Adrenal gland (tissue), 12 donors: Measurements from ENCODE around the gene BRSK2. TPM values are rescaled to one million over a fixed set of nuclear protein-coding genes. Genes with fewer than 3 reads are reported as not detected.
"Not testable (repeated sequence)": the region's sequence is repeated elsewhere in the genome, so short reads cannot be mapped to it uniquely, and the experiment has no call there.

ENCODE experiments used
- DNase-seq, 7 donors: peaks; one replicate each; pipeline ENCODE4 v3.0.0-alpha.2; 2019 to 2020
- H3K27ac ChIP-seq, 5 donors: fragments of 200-600 bp; sonication (generic) in 4 of 5; 1 replicate in 3 of 5; 2 replicates in 2 of 5; pipeline versions ENCODE4 v1.5.1 to v1.8.0; 2016 to 2020; ENCODE audit warnings: mild to moderate bottlenecking in 1 of 5
- H3K27me3 ChIP-seq: fragments of 200-600 bp; 2 replicates; pipeline ENCODE4 v1.8.0; 2021
- H3K36me3 ChIP-seq, 2 donors: fragments of 200-600 bp; replicated peaks in 1 of 2; 1 replicate in 1 of 2; 2 replicates in 1 of 2; pipeline versions ENCODE4 v1.5.1 to v1.8.0; 2018 to 2022
- H3K4me1 ChIP-seq, 2 donors: fragments of 200-600 bp; replicated peaks in 1 of 2; 1 replicate in 1 of 2; 2 replicates in 1 of 2; pipeline versions ENCODE4 v1.5.1 to v1.8.0; 2018 to 2021
- H3K4me3 ChIP-seq, 4 donors: fragments of 200-600 bp; sonication (generic) in 3 of 4; one replicate each; pipeline ENCODE4 v1.5.1; 2016 to 2018
- H3K9me3 ChIP-seq, 3 donors: fragments of 200-600 bp; sonication (generic) in 1 of 3; replicated peaks in 1 of 3; 1 replicate in 2 of 3; 2 replicates in 1 of 3; pipeline versions ENCODE4 v1.5.1 to v1.8.0; 2016 to 2021
- POLR2A ChIP-seq, 2 donors: fragments of 450-650 bp; IDR thresholded peaks; one replicate each; pipeline ENCODE4 v1.6.1; 2017; ENCODE audit warnings: antibody characterized with exemption in 2 of 2, mild to moderate bottlenecking in 2 of 2, moderate library complexity in 1 of 2
- WGBS, 4 donors: extraction: QIAGEN DNeasy Blood & Tissue Kit in 2 of 4; methylation state at CpG; one replicate each; pipeline versions ENCODE4 v1.1.5 to v1.1.7; 2013 to 2017; 5-methylcytosine and 5-hydroxymethylcytosine counted together
- intact Hi-C, 2 donors: fragments of 100-400 bp; cut with DNase I; formaldehyde crosslinking; loops; one replicate each; pipeline versions ENCODE4 v1.14.1 to v1.15.0; 2022 to 2023
- polyA plus RNA-seq, 3 donors: library from polyadenylated mRNA; stranded (reverse); fragments of 200-250 nt in 2 of 3; fragments of 350-450 nt in 1 of 3; fragmentation: Illumina TruSeq in 1 of 3; extraction: RNeasy Lipid Tissue Mini Kit (QIAGEN cat#74804) in 1 of 3; gene quantifications; one replicate each; pipeline ENCODE4 v1.2.3, GENCODE V29; 2013 to 2014
- total RNA-seq, 9 donors: library from RNA; depleted of rRNA in 4 of 9; stranded (reverse); fragments of >200 nt in 4 of 9; fragments of 120-200 nt in 1 of 9; fragmentation: NEBNext Ultra II Directional in 1 of 9; extraction: Animal tissue kit (Norgen Biotek cat#: 25700) in 1 of 9; gene quantifications; one replicate each; pipeline versions ENCODE4 v1.1.0 to v1.2.4, GENCODE V29; 2013 to 2023
- TF ChIP-seq, protein P1 (sequence below), 6 experiments: fragments of 450-650 bp in 4 of 6; fragments of 200-600 bp in 2 of 6; sonication (generic) in 1 of 6; IDR thresholded peaks; 1 replicate in 5 of 6; 2 replicates in 1 of 6; pipeline versions ENCODE4 v1.5.1 to v1.8.0; 2016 to 2021; ENCODE audit warnings: antibody characterized with exemption in 6 of 6, mild to moderate bottlenecking in 2 of 6, moderate library complexity in 1 of 6
- donor health status: healthy with polysubstance abuse.
- donor health status: Bipolar disorder and iron deficiency.
- donor health status: DM: yes; HTN: yes; CAD: no.
- donor health status: DM: no; HTN: no; CAD: no.
- donor health status: DM: no; HTN: no; CAD: no.
- donor health status: DM: yes; HTN: yes; CAD: no.

The BRSK2 gene
- total and polyA plus RNA-seq, 12 donors, result 0.18 to 24.5 (median 1.4) TPM; not detected in 1

DNA sequence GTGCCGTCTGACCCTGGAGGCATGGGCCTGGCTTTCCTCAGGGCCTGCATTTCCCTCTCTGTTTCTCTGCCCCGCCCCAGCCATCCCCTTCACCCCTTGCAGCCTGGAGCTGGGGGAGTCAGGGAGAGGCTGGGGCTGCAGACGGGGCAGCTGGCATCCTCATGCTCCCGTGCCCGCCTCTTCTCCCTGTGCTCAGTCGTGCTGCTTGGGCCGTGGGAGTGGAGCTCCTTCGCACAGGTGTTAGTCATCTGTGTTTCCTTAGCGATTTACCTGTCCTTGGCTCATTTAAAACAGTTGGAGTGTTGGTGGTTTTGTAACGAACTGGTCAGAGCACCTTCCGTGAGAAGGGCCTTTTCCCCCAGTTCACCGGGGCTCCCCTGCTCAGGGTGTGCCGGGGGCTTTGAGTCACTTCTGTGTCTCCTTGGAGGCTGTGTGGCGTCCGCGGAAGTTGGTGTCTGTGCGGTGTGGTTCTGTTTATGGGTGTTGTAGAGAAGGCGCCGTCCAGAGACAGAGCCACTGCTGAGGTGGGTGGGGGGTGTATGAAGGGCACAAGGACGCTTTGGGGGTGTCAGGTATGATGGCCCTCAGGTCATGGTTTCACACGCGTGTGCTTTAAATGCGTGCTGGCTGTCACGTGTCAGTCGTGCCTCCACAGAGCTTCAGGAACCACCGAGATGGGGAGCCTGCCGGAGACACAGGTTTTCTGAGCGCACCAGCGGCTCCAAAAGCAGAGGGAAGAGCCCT lies 19.5 kb downstream of the BRSK2 start:
- TF ChIP-seq POLR2A (IDR thresholded peaks at IDR 0.05), result no peak
- TF ChIP-seq, protein P1, sequence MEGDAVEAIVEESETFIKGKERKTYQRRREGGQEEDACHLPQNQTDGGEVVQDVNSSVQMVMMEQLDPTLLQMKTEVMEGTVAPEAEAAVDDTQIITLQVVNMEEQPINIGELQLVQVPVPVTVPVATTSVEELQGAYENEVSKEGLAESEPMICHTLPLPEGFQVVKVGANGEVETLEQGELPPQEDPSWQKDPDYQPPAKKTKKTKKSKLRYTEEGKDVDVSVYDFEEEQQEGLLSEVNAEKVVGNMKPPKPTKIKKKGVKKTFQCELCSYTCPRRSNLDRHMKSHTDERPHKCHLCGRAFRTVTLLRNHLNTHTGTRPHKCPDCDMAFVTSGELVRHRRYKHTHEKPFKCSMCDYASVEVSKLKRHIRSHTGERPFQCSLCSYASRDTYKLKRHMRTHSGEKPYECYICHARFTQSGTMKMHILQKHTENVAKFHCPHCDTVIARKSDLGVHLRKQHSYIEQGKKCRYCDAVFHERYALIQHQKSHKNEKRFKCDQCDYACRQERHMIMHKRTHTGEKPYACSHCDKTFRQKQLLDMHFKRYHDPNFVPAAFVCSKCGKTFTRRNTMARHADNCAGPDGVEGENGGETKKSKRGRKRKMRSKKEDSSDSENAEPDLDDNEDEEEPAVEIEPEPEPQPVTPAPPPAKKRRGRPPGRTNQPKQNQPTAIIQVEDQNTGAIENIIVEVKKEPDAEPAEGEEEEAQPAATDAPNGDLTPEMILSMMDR (IDR thresholded peaks at IDR 0.05), result no peak
- Histone ChIP-seq H3K4me3 (no peak overlapping the region), H3K36me3 (no peaks in the 10 kb centered on the region), H3K9me3 (no peaks in the 10 kb centered on the region), H3K27me3 (no peaks in the 10 kb centered on the region), H3K27ac (no peak overlapping the region), H3K4me1 (no peaks in the 10 kb centered on the region)
- intact Hi-C loops, result loop anchor here in 1 of 2 donors (10.0 kb wide), 1 partner anchor 116 kb away; no protein-coding TSS in a partner anchor
- no peak for DNase-seq
- 71 to 74% (median 72%) methylated on average over 17 to 29 of the region's 29 CpGs for WGBS, 4 donors

DNA sequence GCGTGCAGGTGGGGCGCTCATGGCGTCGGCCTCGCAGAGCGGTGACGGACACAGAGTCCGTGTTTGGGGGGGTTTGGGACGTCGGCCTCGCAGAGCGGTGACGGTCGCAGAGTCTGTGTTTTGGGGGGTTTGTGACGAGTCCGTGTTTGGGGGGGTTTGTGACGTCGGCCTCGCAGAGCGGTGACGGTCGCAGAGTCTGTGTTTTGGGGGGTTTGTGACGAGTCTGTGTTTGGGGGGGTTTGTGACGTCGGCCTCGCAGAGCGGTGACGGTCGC lies 20.1 kb downstream of the BRSK2 start:
- H3K9me3 ChIP-seq, H3K4me3 ChIP-seq, H3K4me1 ChIP-seq, H3K27me3 ChIP-seq, H3K36me3 ChIP-seq, DNase-seq, H3K27ac ChIP-seq: not testable (repeated sequence)
- WGBS, 4 donors, result 87 to 98% (median 90%) methylated on average over 3 to 20 of the region's 29 CpGs
- intact Hi-C loops, result loop anchor here in 1 of 2 donors (10.0 kb wide), 2 partner anchors 65 to 115 kb away; no protein-coding TSS in a partner anchor

DNA sequence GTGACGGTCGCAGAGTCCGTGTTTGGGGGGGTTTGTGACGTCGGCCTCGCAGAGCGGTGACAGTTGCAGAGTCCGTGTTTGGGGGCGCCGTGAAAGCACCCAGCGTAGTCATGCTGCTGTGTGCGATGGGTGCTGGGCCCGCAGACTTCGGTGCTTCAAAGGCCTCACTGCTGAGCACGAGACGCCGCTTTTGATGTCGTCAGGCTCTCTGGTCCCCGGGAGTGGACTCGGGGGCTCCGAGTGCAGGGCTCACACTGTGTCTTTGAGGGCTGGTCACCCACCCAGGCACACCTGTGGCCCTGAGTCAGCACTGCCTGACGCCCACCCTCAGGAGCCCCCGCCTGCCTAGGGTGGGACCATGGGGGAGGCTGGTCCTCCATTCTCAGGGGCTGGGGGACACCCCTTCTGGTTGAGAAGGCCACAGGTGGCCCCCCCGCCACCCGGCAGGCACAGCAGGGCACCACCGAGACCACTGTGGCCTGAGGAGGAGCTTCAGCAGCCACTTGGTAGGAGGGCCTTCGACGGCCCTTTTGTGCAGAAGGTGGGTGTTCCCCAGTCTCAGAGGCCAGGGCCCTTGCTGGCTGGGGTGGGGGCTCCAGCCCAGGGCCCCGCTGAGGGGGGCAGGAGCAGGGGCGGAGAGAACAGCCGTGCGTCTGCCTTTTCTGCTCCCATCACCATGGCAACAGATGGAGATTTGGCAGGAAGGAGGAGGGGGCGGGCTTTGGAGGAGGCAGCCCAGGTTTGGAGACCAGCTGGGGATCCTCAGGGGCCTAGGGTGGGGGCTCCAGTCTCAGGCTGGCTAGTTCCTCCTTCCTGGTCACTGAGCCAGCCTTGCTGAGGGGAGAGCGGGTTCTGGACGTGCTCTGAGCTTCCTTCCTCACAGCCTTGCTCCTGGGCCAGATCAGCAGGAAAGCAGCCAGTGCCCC lies 20.9 kb downstream of the BRSK2 start:
- Histone ChIP-seq H3K9me3 (no peaks in the 10 kb centered on the region), H3K4me1 (no peaks in the 10 kb centered on the region), H3K27me3 (no peaks in the 10 kb centered on the region), H3K4me3 (no peak overlapping the region), H3K36me3 (no peaks in the 10 kb centered on the region), H3K27ac (no peak overlapping the region)
- intact Hi-C loops, result loop anchor here in 1 of 2 donors (10.0 kb wide), 1 partner anchor 64 kb away; no protein-coding TSS in a partner anchor
- DNase-seq, result no peak
- WGBS, 4 donors, result 64 to 92% (median 70%) methylated on average over 16 to 35 of the region's 35 CpGs
- TF ChIP-seq POLR2A (IDR thresholded peaks at IDR 0.05), result no peak
- TF ChIP-seq, protein P1 (IDR thresholded peaks at IDR 0.05), result no peak

DNA sequence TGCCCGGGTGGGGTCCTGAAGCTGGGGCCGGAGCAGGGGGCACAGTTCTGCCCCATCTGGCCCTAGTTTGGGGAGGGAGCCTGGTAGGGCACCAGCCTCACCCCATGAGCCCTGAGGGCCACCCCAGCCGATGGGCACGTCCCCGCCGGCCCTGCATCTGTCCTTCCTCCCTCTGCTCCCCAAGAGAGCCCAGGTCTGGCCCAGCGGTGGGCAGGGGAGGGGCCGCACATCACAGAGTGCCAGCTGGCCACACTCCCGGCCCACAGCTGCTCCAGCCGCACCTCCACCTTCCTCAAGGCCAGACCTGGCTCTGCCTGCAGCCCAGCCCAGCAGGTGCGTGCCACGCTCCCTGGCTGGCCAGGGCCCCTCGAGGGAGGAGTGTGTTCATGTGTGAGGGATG lies 21.6 kb downstream of the BRSK2 start:
- Histone ChIP-seq H3K4me1 (no peaks in the 10 kb centered on the region), H3K27me3 (no peaks in the 10 kb centered on the region), H3K36me3 (no peaks in the 10 kb centered on the region), H3K9me3 (no peaks in the 10 kb centered on the region), H3K4me3 (no peak overlapping the region), H3K27ac (no peak overlapping the region)
- intact Hi-C loops, result loop anchor here in 1 of 2 donors (10.0 kb wide), 1 partner anchor 64 kb away; no protein-coding TSS in a partner anchor
- no peak for DNase-seq
- 58 to 73% (median 65%) methylated on average over 3 to 13 of the region's 13 CpGs for WGBS, 4 donors
- TF ChIP-seq, protein P1 (IDR thresholded peaks at IDR 0.05), result no peak
- no peak for TF ChIP-seq POLR2A (IDR thresholded peaks at IDR 0.05)

DNA sequence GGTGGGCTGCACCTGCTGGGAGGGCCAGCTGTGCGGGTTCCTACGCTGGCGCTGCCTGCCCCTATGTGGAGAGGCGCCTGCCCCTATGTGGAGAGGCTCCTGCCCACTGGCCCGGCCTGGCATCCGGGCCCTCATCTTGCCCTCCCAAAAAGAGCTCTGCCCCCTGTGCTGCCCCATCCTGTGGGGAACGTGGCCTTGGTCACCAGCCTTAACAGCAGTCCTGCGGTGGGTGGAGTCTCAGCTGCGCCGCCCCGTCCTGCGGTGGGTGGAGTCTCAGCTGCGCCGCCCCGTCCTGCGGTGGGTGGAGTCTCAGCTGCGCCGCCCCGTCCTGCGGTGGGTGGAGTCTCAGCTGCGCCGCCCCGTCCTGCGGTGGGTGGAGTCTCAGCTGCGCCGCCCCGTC lies 22.0 kb downstream of the BRSK2 start:
- WGBS, 4 donors, result 85 to 92% (median 88%) methylated on average over 7 to 15 of the region's 27 CpGs; no CpG with 5 or more reads in 1 of the 4 donors
- intact Hi-C loops, result loop anchor here in 1 of 2 donors (10.0 kb wide), 1 partner anchor 63 kb away; no protein-coding TSS in a partner anchor
- H3K27me3 ChIP-seq, result not testable (repeated sequence)

More for the DNA sequence above, 22.0 kb downstream of the BRSK2 start:
- H3K36me3 ChIP-seq, H3K27ac ChIP-seq, DNase-seq, H3K4me3 ChIP-seq, H3K4me1 ChIP-seq, H3K9me3 ChIP-seq: not testable (repeated sequence)
